Epithelial cell of prostate (primary cell): ENCODE measurements around the gene CCDC122.
A peak's percentile ranks its signal among the peaks of the same experiment; 100 is the strongest.

Experiments
- DNase-seq: peaks from one replicate; pipeline ENCODE4 v3.0.0-alpha.2; 2011; ENCODE audit warnings: low read depth, low spot score
- H3K27ac ChIP-seq: fragments of 450-650 bp; 2 replicates; pipeline ENCODE4 v1.5.1; 2017; ENCODE audit warnings: mild to moderate bottlenecking

Gene CCDC122

DNA sequence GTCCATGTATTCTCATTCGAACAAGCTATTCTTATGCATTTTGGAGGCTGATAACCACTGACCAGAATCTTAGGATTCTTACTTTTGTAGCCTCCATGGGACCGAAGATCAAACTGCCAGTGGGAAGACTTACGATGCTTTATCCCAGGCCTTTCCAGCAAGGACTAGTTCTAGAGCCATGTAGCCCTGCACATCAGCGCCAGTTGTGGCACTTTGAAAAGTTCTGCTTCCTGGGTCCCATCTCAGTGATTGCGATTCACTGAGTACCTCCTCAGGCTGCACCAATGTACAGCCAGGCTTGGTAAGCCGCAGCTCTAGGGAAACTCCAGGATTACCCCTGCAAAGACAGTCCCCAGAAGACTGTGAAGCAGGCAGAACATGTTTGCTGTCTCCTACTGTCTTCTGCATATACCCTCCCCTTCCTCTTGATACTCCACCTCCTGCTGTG, 73.8 kb downstream of the CCDC122 start:
- no peak overlapping the region for H3K27ac ChIP-seq
- DNase-seq: no peak

DNA sequence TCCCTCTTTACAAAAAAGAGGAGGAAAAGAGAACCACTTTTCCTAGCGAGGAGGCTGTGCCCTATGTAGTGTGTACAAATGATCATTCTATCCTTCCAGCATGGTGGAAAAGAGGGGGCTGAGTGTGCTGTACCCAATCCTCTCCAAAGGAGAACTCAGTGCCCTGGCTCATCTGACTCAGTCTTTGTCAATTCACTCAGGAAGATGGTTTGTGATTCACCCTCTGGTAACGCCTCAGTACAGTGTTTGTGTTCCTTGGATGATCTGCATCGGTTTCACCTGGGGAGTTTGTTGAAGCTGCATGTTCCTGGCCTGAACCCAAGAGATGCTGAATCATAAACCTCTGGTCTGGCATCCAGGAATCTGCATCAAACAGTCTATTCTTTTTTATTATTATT, 74.5 kb downstream of the CCDC122 start:
- peak overlapping the region; percentile 82 for H3K27ac ChIP-seq
- DNase-seq: peak; percentile 97

DNA sequence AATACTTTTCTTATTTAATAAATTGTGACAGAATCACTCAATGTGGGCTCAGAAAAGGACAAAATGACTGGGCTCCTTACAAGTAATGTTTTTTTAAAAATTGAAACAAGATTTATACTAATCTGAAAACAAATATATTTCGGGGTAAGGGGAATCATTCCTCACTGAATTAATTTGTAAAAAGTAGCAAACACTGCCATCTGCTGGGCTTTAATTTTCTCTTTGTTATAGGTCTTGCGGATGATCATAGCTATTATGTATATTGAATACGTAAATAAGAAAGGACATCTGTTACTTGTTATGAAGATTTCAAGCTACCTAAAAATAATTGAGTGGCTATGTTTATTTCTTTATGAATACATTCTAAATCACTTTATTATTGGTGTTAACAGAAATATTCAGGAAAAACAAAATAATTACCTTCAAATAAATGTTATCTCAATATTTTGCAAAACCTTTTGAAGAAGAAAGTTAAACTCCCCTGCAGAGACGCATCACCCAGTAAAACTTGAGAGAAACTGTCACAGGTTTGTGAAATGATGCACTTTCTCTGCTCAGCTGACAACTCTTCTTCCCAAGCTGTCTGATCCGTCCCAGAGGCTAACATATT, 75.0 kb downstream of the CCDC122 start:
- DNase-seq: no peak
- peak overlapping the region; percentile 82 for H3K27ac ChIP-seq

DNA sequence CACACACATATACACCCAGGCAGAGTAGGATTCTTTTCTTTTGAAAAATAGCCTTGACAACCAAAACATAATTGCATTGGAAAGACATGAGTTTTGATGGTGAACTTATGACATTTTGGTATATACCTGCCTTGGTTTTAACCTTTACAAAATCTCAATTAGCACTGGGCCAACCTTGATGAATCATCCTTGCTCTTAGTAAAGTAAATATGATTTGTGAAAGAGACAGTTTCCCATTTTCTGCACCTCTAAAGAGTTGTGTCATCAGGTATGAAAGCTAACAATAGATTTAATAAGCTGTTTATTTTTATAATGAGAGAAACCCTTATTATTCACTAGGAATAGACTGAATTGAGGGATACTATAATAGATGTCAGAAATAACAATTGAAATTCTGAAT, 77.0 kb downstream of the CCDC122 start:
- no peak for DNase-seq
- H3K27ac ChIP-seq: no peak overlapping the region

DNA sequence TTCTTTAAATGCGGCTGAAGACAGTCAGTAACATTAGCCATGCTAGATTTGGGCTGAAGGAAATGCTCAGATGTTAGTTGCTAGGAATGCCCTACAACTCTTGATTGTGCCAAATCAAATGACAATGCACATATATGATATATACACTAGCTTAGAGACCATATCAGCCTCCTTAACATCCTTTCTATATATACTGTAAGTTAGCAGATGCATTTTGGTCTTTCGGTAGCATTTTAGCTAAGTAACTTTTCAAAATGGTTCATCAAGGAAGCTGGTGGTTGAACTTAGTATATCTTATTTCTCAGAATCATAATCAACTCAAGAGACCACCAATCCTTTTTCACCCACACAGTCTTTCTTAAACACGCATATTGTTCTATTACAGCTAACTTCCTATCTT, 78.7 kb downstream of the CCDC122 start:
- H3K27ac ChIP-seq: no peak overlapping the region
- no peak for DNase-seq

DNA sequence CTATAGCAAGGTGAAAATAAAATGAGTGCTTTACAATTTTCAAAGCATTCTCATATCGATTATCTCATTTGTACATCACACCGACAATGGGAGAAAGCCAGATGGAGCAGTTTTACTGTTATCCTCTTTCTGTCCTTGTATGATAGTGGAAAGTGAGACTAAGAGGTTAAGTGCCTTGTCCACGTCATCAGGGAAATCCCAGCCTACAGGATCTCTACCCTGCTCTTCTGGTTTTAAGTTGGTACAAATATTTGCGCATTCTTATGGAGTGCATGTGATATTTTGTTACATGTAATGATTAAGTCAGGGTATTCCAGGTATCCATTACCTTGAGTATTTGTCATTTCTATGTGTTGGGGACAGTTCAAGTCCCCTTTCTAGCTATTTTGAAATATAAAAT, 80.3 kb downstream of the CCDC122 start:
- DNase-seq: no peak
- H3K27ac ChIP-seq: no peak overlapping the region

DNA sequence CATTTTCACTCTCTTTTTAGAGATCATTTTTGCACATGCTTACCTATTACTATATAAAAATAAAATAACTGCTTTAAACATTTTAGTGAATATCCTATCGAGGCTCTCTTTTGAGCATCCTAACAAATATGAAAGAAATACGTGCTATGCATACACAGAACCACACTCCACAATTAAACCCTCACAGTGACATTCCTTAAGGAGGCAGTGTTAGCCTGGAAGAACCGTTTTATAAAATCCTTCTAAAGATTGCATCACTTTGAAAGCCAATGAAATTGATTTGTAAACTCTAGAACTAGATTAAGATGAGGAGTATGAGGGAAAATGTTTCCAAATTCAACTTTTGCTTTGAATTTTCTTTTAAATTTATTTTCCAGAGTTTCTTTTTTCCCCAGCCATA, 81.7 kb downstream of the CCDC122 start:
- H3K27ac ChIP-seq: no peak overlapping the region
- DNase-seq: no peak

DNA sequence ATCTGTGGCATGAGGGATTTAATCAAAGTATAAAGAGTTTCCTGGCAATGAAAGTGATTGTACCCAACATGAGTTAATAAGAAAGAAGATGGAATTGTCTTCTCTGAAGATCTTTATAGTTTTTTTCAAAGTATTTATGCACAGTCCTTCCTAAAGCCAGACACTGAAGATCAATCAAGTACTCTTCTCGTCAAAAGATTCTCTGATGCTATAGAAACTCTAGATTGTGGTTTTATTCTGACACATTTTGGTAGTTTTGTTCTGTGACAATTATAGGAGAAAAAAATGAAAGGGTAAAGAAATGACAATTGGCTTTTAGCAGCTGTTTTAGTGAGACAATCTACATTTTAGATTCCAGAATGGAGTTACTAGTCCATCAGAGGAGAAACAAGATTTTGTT, 82.4 kb downstream of the CCDC122 start:
- no peak for DNase-seq

DNA sequence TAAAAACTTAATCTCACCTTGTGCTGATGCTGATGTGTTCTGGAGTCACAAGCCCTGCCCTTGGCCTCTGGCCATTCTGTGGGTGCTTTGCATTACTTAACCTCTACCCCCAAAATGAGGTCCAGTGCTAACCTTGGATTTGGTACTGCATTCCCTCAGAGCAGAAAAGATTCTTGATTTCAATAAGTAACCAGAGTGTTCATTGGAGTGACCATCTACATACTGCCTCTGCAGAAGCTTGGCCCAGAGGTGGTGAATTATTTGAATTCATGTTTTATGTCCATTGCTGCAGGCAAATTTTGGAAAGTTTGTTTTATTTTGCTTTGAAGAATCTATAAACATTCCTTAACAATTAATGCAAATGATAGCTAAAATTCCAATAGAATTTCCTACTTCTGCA, 85.1 kb downstream of the CCDC122 start:
- no peak for DNase-seq
- H3K27ac ChIP-seq: no peak overlapping the region

More for the DNA sequence above, 82.4 kb downstream of the CCDC122 start:
- H3K27ac ChIP-seq: no peak overlapping the region

DNA sequence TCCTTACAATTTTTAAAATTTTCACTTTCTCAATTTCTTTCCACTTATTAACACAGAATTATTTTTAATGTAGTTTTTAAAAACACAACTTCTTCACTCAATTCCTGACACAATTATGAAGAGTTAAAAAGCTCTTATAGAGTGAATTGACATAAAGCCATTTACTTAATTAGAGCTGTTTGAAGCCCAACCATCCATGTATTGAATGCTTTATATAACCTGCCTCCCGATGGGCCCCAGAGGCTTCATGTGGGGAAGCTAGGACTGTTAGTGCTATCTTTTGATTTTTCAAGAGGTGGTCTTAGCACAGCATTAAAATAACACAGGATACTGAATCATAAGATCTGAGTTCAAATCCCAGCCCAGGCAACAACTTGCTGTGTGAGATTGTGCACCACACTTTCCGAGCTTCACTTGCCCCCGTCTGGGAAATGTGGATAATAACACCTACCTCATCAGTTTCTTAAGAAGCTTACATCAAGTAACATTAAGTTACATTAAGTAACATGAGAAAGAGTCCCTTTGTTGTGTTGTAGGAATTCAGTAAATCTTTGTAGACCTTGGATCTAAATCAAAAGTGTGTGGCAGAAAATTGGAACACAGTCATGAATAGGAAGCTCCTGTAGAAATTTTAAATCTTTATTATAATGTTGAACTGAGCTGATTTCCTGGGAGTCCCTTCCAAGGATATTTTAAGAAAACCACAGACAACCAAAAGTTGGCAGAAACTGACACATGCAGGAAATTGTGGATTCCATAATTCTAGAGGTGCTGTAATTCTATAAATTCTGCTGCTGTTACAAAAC, 87.3 kb downstream of the CCDC122 start:
- no peak overlapping the region for H3K27ac ChIP-seq
- no peak for DNase-seq

DNA sequence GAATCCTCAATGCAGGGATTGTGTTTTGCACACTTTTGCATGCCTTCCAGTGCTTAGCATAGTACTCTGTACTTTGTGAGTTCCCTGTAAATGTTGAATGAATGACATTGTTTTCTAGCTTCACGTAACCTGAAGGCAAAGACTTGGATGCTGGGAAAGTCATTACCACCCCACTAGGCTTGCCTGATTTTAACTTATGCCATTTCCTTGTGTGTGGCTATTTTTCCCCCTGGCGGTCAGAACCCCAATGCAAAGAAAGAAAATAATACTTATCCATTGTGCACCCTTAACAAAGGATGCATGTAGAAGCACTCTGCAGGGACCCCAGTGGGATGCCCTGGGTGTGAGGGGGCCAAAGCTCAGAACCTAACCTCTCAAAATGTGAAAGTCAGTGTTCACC, 91.5 kb downstream of the CCDC122 start:
- H3K27ac ChIP-seq: no peak overlapping the region
- DNase-seq: no peak

DNA sequence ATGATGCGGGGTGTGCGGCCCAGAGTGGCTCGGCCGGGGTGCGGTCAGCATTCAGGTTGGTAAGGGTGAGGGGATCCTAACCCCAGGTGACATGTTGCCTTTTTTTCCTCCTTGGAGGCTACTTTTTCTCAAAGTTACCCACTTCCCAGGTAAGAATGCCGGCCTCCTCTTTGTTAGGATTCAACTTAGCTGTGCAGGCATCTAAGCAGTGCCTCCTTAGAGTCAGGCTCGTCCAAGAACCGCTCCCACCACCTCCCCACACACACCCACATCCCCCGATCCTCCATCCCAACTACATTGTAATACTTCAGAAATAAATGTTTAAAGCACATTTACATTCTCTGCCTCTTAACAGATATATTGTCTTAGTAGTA, 92.0 kb downstream of the CCDC122 start:
- no peak for DNase-seq
- no peak overlapping the region for H3K27ac ChIP-seq

DNA sequence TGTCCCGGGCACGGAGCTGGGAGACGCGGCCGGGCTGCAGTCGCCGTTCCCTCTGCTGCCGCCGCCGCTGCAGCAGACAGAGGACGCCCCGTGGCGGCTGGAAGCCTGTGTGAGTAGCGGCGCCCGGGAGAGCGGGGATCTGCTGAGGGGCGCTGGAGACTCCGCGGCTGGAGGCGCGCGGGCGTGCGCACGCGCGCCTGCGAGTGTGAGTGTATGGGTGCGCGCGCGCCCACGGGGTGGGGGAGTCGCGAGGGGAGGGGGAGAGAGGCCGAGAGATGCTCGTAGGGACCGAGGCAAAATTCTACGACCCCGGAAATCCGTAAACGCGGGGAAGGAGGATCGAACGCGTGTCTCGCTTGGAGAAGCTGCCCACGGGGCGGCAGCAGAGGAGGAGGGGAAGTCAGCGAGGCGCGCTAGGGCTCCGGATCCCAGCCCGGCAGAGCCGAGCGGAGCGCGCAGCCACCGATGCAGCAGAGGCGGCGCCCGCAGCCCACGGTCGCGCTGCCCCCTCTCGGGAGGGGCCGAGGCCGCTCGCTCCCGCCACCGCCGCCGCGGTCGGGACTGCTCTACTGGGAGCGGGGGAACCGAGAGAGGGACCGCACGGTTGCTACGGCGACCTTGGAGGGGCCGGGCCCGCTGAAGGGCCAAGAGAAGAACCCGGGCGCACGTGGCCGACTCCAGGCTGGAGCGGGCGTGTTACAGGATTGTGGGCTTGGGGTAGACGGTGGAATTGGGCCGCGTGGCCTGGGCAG, 92.6 kb downstream of the CCDC122 start, which contains the start of gene ENOX1:
ENOX1 (minus strand) TSS at position 207 of the 752 bp plus-strand sequence.
- DNase-seq: no peak
- H3K27ac ChIP-seq: no peak within 1 kb of the TSS

DNA sequence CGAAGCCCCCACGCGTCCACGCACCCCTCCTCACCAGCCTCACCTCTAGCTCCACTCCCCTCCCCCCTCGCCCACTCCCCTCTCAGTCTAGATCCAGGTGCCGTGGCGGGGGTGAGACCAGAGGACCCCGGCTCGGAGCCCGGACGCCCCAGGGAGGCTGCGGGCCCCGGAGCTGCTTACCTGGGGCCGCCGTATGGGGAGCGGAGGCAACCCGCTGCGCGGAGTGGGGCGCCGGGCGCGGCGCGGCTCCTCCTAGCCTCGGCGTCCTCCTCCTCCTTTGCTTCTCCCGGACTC, 93.1 kb downstream of the CCDC122 start:
- no peak for DNase-seq
- no peak overlapping the region for H3K27ac ChIP-seq
